Adrenal gland (tissue), 12 donors: ENCODE measurements around the gene SLC52A3. TPM values are rescaled to one million over a fixed set of nuclear protein-coding genes. Genes with fewer than 3 reads are reported as not detected.
A peak's percentile ranks its signal among the peaks of the same experiment; 100 is the strongest.

Source experiments
- DNase-seq, 7 donors: peaks; one replicate each; pipeline ENCODE4 v3.0.0-alpha.2; 2019 to 2020
- H3K27ac ChIP-seq, 5 donors: fragments of 200-600 bp; sonication (generic) in 4 of 5; 1 replicate in 3 of 5; 2 replicates in 2 of 5; pipeline versions ENCODE4 v1.5.1 to v1.8.0; 2016 to 2020; ENCODE audit warnings: mild to moderate bottlenecking in 1 of 5
- H3K27me3 ChIP-seq: fragments of 200-600 bp; 2 replicates; pipeline ENCODE4 v1.8.0; 2021
- H3K36me3 ChIP-seq, 2 donors: fragments of 200-600 bp; replicated peaks in 1 of 2; 1 replicate in 1 of 2; 2 replicates in 1 of 2; pipeline versions ENCODE4 v1.5.1 to v1.8.0; 2018 to 2022
- H3K4me1 ChIP-seq, 2 donors: fragments of 200-600 bp; replicated peaks in 1 of 2; 1 replicate in 1 of 2; 2 replicates in 1 of 2; pipeline versions ENCODE4 v1.5.1 to v1.8.0; 2018 to 2021
- H3K4me3 ChIP-seq, 4 donors: fragments of 200-600 bp; sonication (generic) in 3 of 4; one replicate each; pipeline ENCODE4 v1.5.1; 2016 to 2018
- H3K9me3 ChIP-seq, 3 donors: fragments of 200-600 bp; sonication (generic) in 1 of 3; replicated peaks in 1 of 3; 1 replicate in 2 of 3; 2 replicates in 1 of 3; pipeline versions ENCODE4 v1.5.1 to v1.8.0; 2016 to 2021
- CTCF ChIP-seq, 6 experiments: fragments of 450-650 bp in 4 of 6; fragments of 200-600 bp in 2 of 6; sonication (generic) in 1 of 6; IDR thresholded peaks; 1 replicate in 5 of 6; 2 replicates in 1 of 6; pipeline versions ENCODE4 v1.5.1 to v1.8.0; 2016 to 2021; ENCODE audit warnings: antibody characterized with exemption in 6 of 6, mild to moderate bottlenecking in 2 of 6, moderate library complexity in 1 of 6
- POLR2A ChIP-seq, 2 donors: fragments of 450-650 bp; IDR thresholded peaks; one replicate each; pipeline ENCODE4 v1.6.1; 2017; ENCODE audit warnings: antibody characterized with exemption in 2 of 2, mild to moderate bottlenecking in 2 of 2, moderate library complexity in 1 of 2
- WGBS, 4 donors: extraction: QIAGEN DNeasy Blood & Tissue Kit in 2 of 4; methylation state at CpG; one replicate each; pipeline versions ENCODE4 v1.1.5 to v1.1.7; 2013 to 2017; 5-methylcytosine and 5-hydroxymethylcytosine counted together
- intact Hi-C, 2 donors: fragments of 100-400 bp; cut with DNase I; formaldehyde crosslinking; loops; one replicate each; pipeline versions ENCODE4 v1.14.1 to v1.15.0; 2022 to 2023
- polyA plus RNA-seq, 3 donors: library from polyadenylated mRNA; stranded (reverse); fragments of 200-250 nt in 2 of 3; fragments of 350-450 nt in 1 of 3; fragmentation: Illumina TruSeq in 1 of 3; extraction: RNeasy Lipid Tissue Mini Kit (QIAGEN cat#74804) in 1 of 3; gene quantifications; one replicate each; pipeline ENCODE4 v1.2.3, GENCODE V29; 2013 to 2014
- total RNA-seq, 9 donors: library from RNA; depleted of rRNA in 4 of 9; stranded (reverse); fragments of >200 nt in 4 of 9; fragments of 120-200 nt in 1 of 9; fragmentation: NEBNext Ultra II Directional in 1 of 9; extraction: Animal tissue kit (Norgen Biotek cat#: 25700) in 1 of 9; gene quantifications; one replicate each; pipeline versions ENCODE4 v1.1.0 to v1.2.4, GENCODE V29; 2013 to 2023
- donor health status: healthy with polysubstance abuse.
- donor health status: Bipolar disorder and iron deficiency.
- donor health status: DM: yes; HTN: yes; CAD: no.
- donor health status: DM: no; HTN: no; CAD: no.
- donor health status: DM: no; HTN: no; CAD: no.
- donor health status: DM: yes; HTN: yes; CAD: no.

Gene SLC52A3
- total and polyA plus RNA-seq, 12 donors: 0.05 to 1.2 (median 0.25) TPM; not detected in 1

DNA sequence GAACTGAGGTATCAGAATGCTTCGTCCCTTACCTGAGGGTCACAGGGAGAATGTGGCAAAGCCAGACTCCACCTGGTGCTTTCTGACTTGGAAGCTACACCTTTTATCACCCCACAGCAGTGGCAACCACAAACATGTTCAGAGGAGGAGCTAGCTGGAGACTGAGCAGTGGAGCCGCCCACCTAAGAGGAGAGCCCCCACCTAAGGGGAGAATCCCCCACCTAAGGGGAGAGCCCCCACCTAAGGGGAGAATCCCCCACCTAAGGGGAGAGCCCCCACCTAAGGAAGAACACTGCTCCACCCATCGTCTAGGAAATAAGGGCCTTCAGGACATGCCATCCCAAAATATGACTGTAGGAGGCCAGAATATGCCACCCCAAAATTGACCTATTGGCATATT is 4.0 kb downstream of the SLC52A3 start:
- Histone ChIP-seq H3K36me3 (no peaks in the 10 kb centered on the region), H3K27ac (no peak overlapping the region), H3K4me3 (no peak overlapping the region), H3K27me3 (peaks cover 14% of the 10 kb centered on the region), H3K4me1 (no peaks in the 10 kb centered on the region), H3K9me3 (no peaks in the 10 kb centered on the region)
- WGBS, 4 donors: 56 to 85% (median 64%) methylated on average over 2 to 3 of the region's 3 CpGs
- peak in 1 of 7 donors; percentile 6 for DNase-seq
- intact Hi-C loops: no loop called here
- no peak for TF ChIP-seq POLR2A (IDR thresholded peaks at IDR 0.05)
- no peak for TF ChIP-seq CTCF (IDR thresholded peaks at IDR 0.05)

DNA sequence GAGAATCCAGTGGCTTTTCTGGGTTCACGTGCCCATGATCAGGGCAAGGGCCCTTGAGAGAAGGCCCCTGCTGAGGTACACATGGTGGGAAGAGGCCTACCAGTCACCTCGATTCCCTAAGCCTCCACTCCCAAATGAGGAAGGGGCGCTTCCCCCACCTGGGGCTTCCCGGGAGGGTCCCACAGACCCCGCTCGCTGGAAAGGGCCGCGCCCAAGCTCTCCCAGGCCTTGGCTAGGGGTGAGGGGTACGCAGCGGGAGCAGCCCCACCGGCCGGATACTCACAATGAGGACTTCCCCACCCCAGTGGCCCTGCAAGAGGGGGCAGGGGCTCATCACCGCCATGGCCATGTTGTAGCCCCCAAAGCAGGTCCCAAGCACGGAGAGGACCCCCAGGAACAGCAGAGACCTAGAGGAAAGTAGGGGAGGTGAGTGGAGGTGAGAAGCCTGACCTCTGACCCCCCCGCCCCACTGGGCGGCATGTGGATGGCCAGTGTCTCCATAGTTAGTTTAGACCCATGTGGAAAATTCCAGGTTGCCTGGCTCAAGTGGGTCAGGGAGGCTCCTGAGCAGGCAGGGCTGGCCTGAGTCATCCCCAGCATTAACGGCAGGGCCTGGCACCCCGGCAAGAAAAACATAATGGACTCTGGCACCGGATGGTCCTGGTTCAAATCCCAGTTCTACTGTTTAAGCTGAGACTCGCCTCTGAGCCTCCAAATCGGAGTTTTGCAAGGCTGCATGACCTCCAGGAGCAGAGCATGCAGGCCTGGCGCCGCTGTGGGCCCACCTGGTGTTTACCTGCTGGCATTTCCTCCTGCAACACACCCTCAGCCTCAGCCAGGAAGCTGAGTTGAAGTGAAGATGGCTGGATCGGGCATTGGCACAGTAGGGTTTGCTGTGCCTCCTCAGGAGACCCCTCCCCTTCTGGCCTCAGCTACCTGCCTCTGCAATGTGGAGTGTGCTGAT is 6.6 kb downstream of the SLC52A3 start:
- Histone ChIP-seq H3K27me3 (peaks cover 18% of the 10 kb centered on the region), H3K27ac (no peak overlapping the region), H3K9me3 (no peaks in the 10 kb centered on the region), H3K36me3 (no peaks in the 10 kb centered on the region), H3K4me1 (no peaks in the 10 kb centered on the region), H3K4me3 (no peak overlapping the region)
- peak in 1 of 7 donors; percentile 30 for DNase-seq
- WGBS, 4 donors: 81 to 86% (median 84%) methylated on average over 6 to 24 of the region's 24 CpGs
- TF ChIP-seq POLR2A (IDR thresholded peaks at IDR 0.05) (no peak), CTCF (IDR thresholded peaks at IDR 0.05) (no peak)
- intact Hi-C loops: no loop called here

GRCh38 chr20:760751-761417 is 7.4 kb downstream of the SLC52A3 start:
- H3K36me3 ChIP-seq: no peaks in the 10 kb centered on the region
- H3K4me3 ChIP-seq: no peak overlapping the region
- 33 to 65% (median 39%) methylated on average over 18 to 44 of the region's 44 CpGs for WGBS, 4 donors
- no peaks in the 10 kb centered on the region for H3K4me1 ChIP-seq
- H3K27me3 ChIP-seq: peaks cover 18% of the 10 kb centered on the region
- TF ChIP-seq CTCF (IDR thresholded peaks at IDR 0.05) (peak; percentile 31 to 63 (median 41)), POLR2A (IDR thresholded peaks at IDR 0.05) (no peak)
- intact Hi-C loops: no loop called here
- peak in 2 of 7 donors; percentile 24 to 25 for DNase-seq
- no peak overlapping the region for H3K27ac ChIP-seq
- no peaks in the 10 kb centered on the region for H3K9me3 ChIP-seq

GRCh38 chr20:757506-757905 is 10.8 kb downstream of the SLC52A3 start:
- no peak overlapping the region for H3K4me3 ChIP-seq
- no peaks in the 10 kb centered on the region for H3K36me3 ChIP-seq
- intact Hi-C loops: no loop called here
- DNase-seq: no peak
- WGBS, 4 donors: 37 to 51% (median 44%) methylated on average over 2 to 3 of the region's 3 CpGs
- no peaks in the 10 kb centered on the region for H3K9me3 ChIP-seq
- TF ChIP-seq POLR2A (IDR thresholded peaks at IDR 0.05): no peak
- TF ChIP-seq CTCF (IDR thresholded peaks at IDR 0.05): no peak
- no peak overlapping the region for H3K27ac ChIP-seq
- H3K27me3 ChIP-seq: peaks cover 18% of the 10 kb centered on the region
- H3K4me1 ChIP-seq: no peaks in the 10 kb centered on the region
